SU-DHL-6 (cell line): Measurements from ENCODE around the gene RAD51AP1.

Experiments
- EZH2phosphoT487 ChIP-seq: fragments of 200-600 bp; sonication (generic), shearing (Covaris generic); conservative IDR thresholded peaks from 2 replicates; pipeline ENCODE4 v1.6.1; 2018; ENCODE audit warnings: mild to moderate bottlenecking, antibody characterized with exemption, low read length, moderate library complexity, mixed read lengths
- TF ChIP-seq, protein P1 (sequence below): fragments of 200-600 bp; sonication (generic); IDR thresholded peaks from one replicate; pipeline ENCODE4 v1.5.1; 2017; ENCODE audit warnings: antibody characterized with exemption, mild to moderate bottlenecking, low read length, moderate library complexity; ENCODE audit not compliant: insufficient read depth, poor library complexity, severe bottlenecking

DNA sequence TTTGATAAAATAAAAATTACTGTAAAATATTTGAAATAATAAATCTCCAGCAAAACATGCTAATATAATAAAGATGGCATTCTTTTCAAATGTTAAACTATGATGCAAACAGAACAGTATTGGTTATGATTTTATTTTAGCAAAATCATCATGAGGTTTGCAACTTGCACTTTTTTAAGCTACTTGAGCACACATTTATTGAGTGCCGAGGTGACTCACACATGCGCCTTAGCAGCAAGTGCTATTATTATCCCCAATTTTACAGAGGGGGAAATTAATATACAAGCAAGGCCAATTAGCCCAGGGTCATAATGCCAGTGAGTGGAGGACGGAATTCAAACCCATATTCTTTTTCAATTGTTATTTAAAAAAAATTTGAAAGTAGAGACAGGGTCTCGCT is 30.6 kb downstream of the RAD51AP1 start:
- TF ChIP-seq, protein P1, sequence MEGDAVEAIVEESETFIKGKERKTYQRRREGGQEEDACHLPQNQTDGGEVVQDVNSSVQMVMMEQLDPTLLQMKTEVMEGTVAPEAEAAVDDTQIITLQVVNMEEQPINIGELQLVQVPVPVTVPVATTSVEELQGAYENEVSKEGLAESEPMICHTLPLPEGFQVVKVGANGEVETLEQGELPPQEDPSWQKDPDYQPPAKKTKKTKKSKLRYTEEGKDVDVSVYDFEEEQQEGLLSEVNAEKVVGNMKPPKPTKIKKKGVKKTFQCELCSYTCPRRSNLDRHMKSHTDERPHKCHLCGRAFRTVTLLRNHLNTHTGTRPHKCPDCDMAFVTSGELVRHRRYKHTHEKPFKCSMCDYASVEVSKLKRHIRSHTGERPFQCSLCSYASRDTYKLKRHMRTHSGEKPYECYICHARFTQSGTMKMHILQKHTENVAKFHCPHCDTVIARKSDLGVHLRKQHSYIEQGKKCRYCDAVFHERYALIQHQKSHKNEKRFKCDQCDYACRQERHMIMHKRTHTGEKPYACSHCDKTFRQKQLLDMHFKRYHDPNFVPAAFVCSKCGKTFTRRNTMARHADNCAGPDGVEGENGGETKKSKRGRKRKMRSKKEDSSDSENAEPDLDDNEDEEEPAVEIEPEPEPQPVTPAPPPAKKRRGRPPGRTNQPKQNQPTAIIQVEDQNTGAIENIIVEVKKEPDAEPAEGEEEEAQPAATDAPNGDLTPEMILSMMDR: no peak
- TF ChIP-seq EZH2phosphoT487: no peak
